Measurements from ENCODE around the gene CDK5RAP2. TPM values are rescaled to one million over a fixed set of nuclear protein-coding genes. Genes with fewer than 3 reads are reported as not detected.

Gene CDK5RAP2
- polyA plus RNA-seq, 1 donor (not counting 4 experiments of a cell fraction or from before 2014, with no cell fraction given) = 22.4 TPM

- no peak overlapping the region for H3K27ac ChIP-seq (ENCODE audit: control insufficient read depth, insufficient read depth, low read length)
- no peak overlapping the region for H3K4me2 ChIP-seq (ENCODE audit: control insufficient read depth, extremely low read depth, insufficient read depth, low read depth, low read length)
- no peak overlapping the region for H2AFZ ChIP-seq (ENCODE audit: control insufficient read depth, low read length)
- no peak overlapping the region for H3K4me3 ChIP-seq (ENCODE audit: control insufficient read depth in 2 of 3, extremely low read depth in 1 of 3, insufficient read depth in 2 of 3, low read depth in 1 of 3, low read length in 3 of 3)
- no peaks in the 10 kb centered on the region for H3K9me3 ChIP-seq (ENCODE audit: control insufficient read depth, low read depth, low read length)
- no peaks in the 10 kb centered on the region for H3K79me2 ChIP-seq (ENCODE audit: control insufficient read depth, insufficient read depth, low read length)
- peaks cover 20 to 26% of the 10 kb centered on the region in 2 experiments for H3K36me3 ChIP-seq (ENCODE audit: control insufficient read depth in 2 of 2, extremely low read depth in 1 of 2, insufficient read depth in 2 of 2, low read length in 2 of 2)
- TF ChIP-seq CTCF (optimal IDR thresholded peaks at IDR 0.05 in 1 of 3, IDR thresholded peaks at IDR 0.05 in 1 of 3, conservative IDR thresholded peaks at IDR 0.05 in 1 of 3; ENCODE audit: extremely low read depth in 1 of 3, insufficient read depth in 2 of 3, low read length in 3 of 3) (no peak), EZH2 (IDR thresholded peaks at IDR 0.05; ENCODE audit: low read length) (no peak)
- no peaks in the 10 kb centered on the region for H3K4me1 ChIP-seq (ENCODE audit: control insufficient read depth, extremely low read depth, insufficient read depth, low read length)
- H3K27me3 ChIP-seq (ENCODE audit: control insufficient read depth, extremely low read depth, insufficient read depth, low read length) = no peaks in the 10 kb centered on the region
- dilution Hi-C loops (cut with MboI; ENCODE audit: extremely low pct_ligation_motif_present, low sequenced_read_pairs) = no loop called here
- no peak overlapping the region for H3K9ac ChIP-seq (ENCODE audit: control insufficient read depth, extremely low read depth, insufficient read depth, low read length)
- no peaks in the 10 kb centered on the region for H3K9me1 ChIP-seq (ENCODE audit: control insufficient read depth, extremely low read depth, insufficient read depth, low read length)
- DNase-seq (ENCODE audit: low read depth, low spot score) = no peak
- H4K20me1 ChIP-seq (ENCODE audit: control insufficient read depth, extremely low read depth, insufficient read depth, low read length) = no peaks in the 10 kb centered on the region
- no peak for FAIRE-seq
These were observed 167.5 kb downstream of the CDK5RAP2 start for GRCh38 chr9:120412425-120412951.

- no peaks in the 10 kb centered on the region for H3K4me1 ChIP-seq (ENCODE audit: control insufficient read depth, extremely low read depth, insufficient read depth, low read length)
- no peaks in the 10 kb centered on the region for H3K9me3 ChIP-seq (ENCODE audit: control insufficient read depth, low read depth, low read length)
- H3K27ac ChIP-seq (ENCODE audit: control insufficient read depth, insufficient read depth, low read length) = no peak overlapping the region
- H3K9ac ChIP-seq (ENCODE audit: control insufficient read depth, extremely low read depth, insufficient read depth, low read length) = no peak overlapping the region
- H4K20me1 ChIP-seq (ENCODE audit: control insufficient read depth, extremely low read depth, insufficient read depth, low read length) = no peaks in the 10 kb centered on the region
- DNase-seq (ENCODE audit: low read depth, low spot score) = no peak
- H3K4me2 ChIP-seq (ENCODE audit: control insufficient read depth, extremely low read depth, insufficient read depth, low read depth, low read length) = no peak overlapping the region
- no peaks in the 10 kb centered on the region for H3K27me3 ChIP-seq (ENCODE audit: control insufficient read depth, extremely low read depth, insufficient read depth, low read length)
- H2AFZ ChIP-seq (ENCODE audit: control insufficient read depth, low read length) = no peak overlapping the region
- peaks cover 22 to 26% of the 10 kb centered on the region in 2 experiments for H3K36me3 ChIP-seq (ENCODE audit: control insufficient read depth in 2 of 2, extremely low read depth in 1 of 2, insufficient read depth in 2 of 2, low read length in 2 of 2)
- no peak overlapping the region for H3K4me3 ChIP-seq (ENCODE audit: control insufficient read depth in 2 of 3, extremely low read depth in 1 of 3, insufficient read depth in 2 of 3, low read depth in 1 of 3, low read length in 3 of 3)
- H3K79me2 ChIP-seq (ENCODE audit: control insufficient read depth, insufficient read depth, low read length) = no peaks in the 10 kb centered on the region
- dilution Hi-C loops (cut with MboI; ENCODE audit: extremely low pct_ligation_motif_present, low sequenced_read_pairs) = no loop called here
- no peak for TF ChIP-seq EZH2 (IDR thresholded peaks at IDR 0.05; ENCODE audit: low read length)
- no peak for FAIRE-seq
- H3K9me1 ChIP-seq (ENCODE audit: control insufficient read depth, extremely low read depth, insufficient read depth, low read length) = no peaks in the 10 kb centered on the region
These were observed 168.0 kb downstream of the CDK5RAP2 start for GRCh38 chr9:120411862-120412424.
